ENCODE measurements around the gene IGLL5. TPM values are rescaled to one million over a fixed set of nuclear protein-coding genes. Genes with fewer than 3 reads are reported as not detected.

The IGLL5 gene
- total and polyA plus RNA-seq, 2 of the 13 experiments (the other 11 are each of a cell fraction or from before 2014, with no cell fraction given), result not detected

- no peak for TF ChIP-seq PHF20 (CRISPR knock-in tag; IDR thresholded peaks at IDR 0.05)
- TF ChIP-seq TCF12 (IDR thresholded peaks at IDR 0.05), result no peak
- TF ChIP-seq TCF12 (CRISPR knock-in tag; IDR thresholded peaks at IDR 0.05), result no peak
- no peak for TF ChIP-seq CEBPZ (IDR thresholded peaks at IDR 0.05; ENCODE audit: low read length)
- TF ChIP-seq IRF2 (CRISPR knock-in tag; IDR thresholded peaks at IDR 0.05), result no peak
- peak; percentile 36; the same call in 1 of the 2 replicates for TF ChIP-seq RAD21 (CRISPR knock-in tag; IDR thresholded peaks at IDR 0.05)
- TF ChIP-seq SP2 (CRISPR knock-in tag; IDR thresholded peaks at IDR 0.05), result no peak
- TF ChIP-seq CTCF (CRISPR knock-in tag; IDR thresholded peaks at IDR 0.05), result peak; percentile 68
Observed at GRCh38 chr22:22855617-22856308, 31.9 kb upstream of the IGLL5 start (continued).
